Measurements from ENCODE around the gene RNASE4. TPM values are rescaled to one million over a fixed set of nuclear protein-coding genes. Genes with fewer than 3 reads are reported as not detected.

RNASE4 gene
- total and polyA plus RNA-seq, 2 experiments from 2014 or later, result 0.29 to 2.0 TPM

GRCh38 chr14:20645481-20645880 lies 38.9 kb upstream of the RNASE4 start:
- no peaks in the 10 kb centered on the region for H3K9me3 Mint-ChIP-seq
- H3K27ac ChIP-seq (ENCODE audit: low read depth), result no peak overlapping the region
- H3K79me2 ChIP-seq (replicated peaks; ENCODE audit: insufficient read depth), result no peaks in the 10 kb centered on the region
- H4K20me1 ChIP-seq (replicated peaks; ENCODE audit: insufficient read depth), result no peaks in the 10 kb centered on the region
- no peaks in the 10 kb centered on the region for H3K36me3 Mint-ChIP-seq (ENCODE audit: low read depth)
- ATAC-seq (no peak), DNase-seq (ENCODE audit: low spot score) (no peak)
- H3K27me3 ChIP-seq (ENCODE audit: insufficient read depth), result no peaks in the 10 kb centered on the region
- no peak overlapping the region for H3K4me2 ChIP-seq
- no peaks in the 10 kb centered on the region for H3F3A ChIP-seq (replicated peaks; ENCODE audit: low read depth)
- TF ChIP-seq CTCF (conservative IDR thresholded peaks at IDR 0.05; ENCODE audit: low read depth in 2 of 2) (no peak), STAT1 (IDR thresholded peaks at IDR 0.05; ENCODE audit: unreplicated experiment) (no peak), ZNF114 (CRISPR knock-in tag; IDR thresholded peaks at IDR 0.05) (no peak), CREB1 (CRISPR knock-in tag; IDR thresholded peaks at IDR 0.05; ENCODE audit: low read depth) (no peak)
- H3K4me1 Mint-ChIP-seq, result peaks cover 2% of the 10 kb centered on the region; the same call in 2 of the 3 replicates
- H3K36me3 ChIP-seq (ENCODE audit: insufficient read depth), result no peaks in the 10 kb centered on the region
- H3K4me3 Mint-ChIP-seq, result no peak overlapping the region
- peaks cover 4% of the 10 kb centered on the region for H3K27me3 Mint-ChIP-seq (ENCODE audit: insufficient read depth, low read depth, poor library complexity)
- H3K27ac Mint-ChIP-seq, result no peak overlapping the region
- H3K4me3 ChIP-seq, result no peak overlapping the region
- no peak overlapping the region for H2AFZ ChIP-seq
- H3K9me2 ChIP-seq (ENCODE audit: insufficient read depth), result no peaks in the 10 kb centered on the region
- H3K4me1 ChIP-seq (ENCODE audit: insufficient read depth), result no peaks in the 10 kb centered on the region

GRCh38 chr14:20652996-20653975 lies 31.1 kb upstream of the RNASE4 start:
- Histone ChIP-seq H2AFZ (peak overlapping the region; percentile 94), H3K27ac (ENCODE audit: low read depth) (no peak overlapping the region), H3K27me3 (ENCODE audit: insufficient read depth) (peaks cover 33% of the 10 kb centered on the region), H3K4me3 (peak overlapping the region; percentile 75), H3K4me2 (peak overlapping the region; percentile 81), H3F3A (replicated peaks; ENCODE audit: low read depth) (no peaks in the 10 kb centered on the region), H3K36me3 (ENCODE audit: insufficient read depth) (no peaks in the 10 kb centered on the region), H4K20me1 (replicated peaks; ENCODE audit: insufficient read depth) (no peaks in the 10 kb centered on the region), H3K9me2 (ENCODE audit: insufficient read depth) (no peaks in the 10 kb centered on the region), H3K79me2 (replicated peaks; ENCODE audit: insufficient read depth) (no peaks in the 10 kb centered on the region), H3K4me1 (ENCODE audit: insufficient read depth) (peaks cover 14% of the 10 kb centered on the region; the same call in 1 of the 2 replicates)
- Mint-ChIP-seq H3K36me3 (ENCODE audit: low read depth) (no peaks in the 10 kb centered on the region; the same call in 2 of the 3 replicates), H3K4me3 (peak overlapping the region; percentile 98), H3K9me3 (peaks cover 6% of the 10 kb centered on the region; the same call in 2 of the 3 replicates), H3K27me3 (ENCODE audit: insufficient read depth, low read depth, poor library complexity) (peaks cover 47% of the 10 kb centered on the region), H3K27ac (peak overlapping the region; percentile 29; the same call in 1 of the 2 replicates), H3K4me1 (peaks cover 28% of the 10 kb centered on the region)
- ATAC-seq (peak; percentile 67), DNase-seq (ENCODE audit: low spot score) (peak; percentile 92)
- TF ChIP-seq CREB1 (CRISPR knock-in tag; IDR thresholded peaks at IDR 0.05; ENCODE audit: low read depth), result peak; percentile 51; the same call in 1 of the 2 replicates
- no peak for TF ChIP-seq ZNF114 (CRISPR knock-in tag; IDR thresholded peaks at IDR 0.05)

- DNase-seq (ENCODE audit: low spot score) (peak; percentile 41), ATAC-seq (no peak)
- peaks cover 6% of the 10 kb centered on the region; the same call in 2 of the 3 replicates for H3K9me3 Mint-ChIP-seq
- no peak for TF ChIP-seq CREB1 (CRISPR knock-in tag; IDR thresholded peaks at IDR 0.05; ENCODE audit: low read depth)
- TF ChIP-seq EZH2phosphoT487 (IDR thresholded peaks at IDR 0.05; ENCODE audit: unreplicated experiment), result no peak
- no peak for TF ChIP-seq ZNF114 (CRISPR knock-in tag; IDR thresholded peaks at IDR 0.05)
- no peak for TF ChIP-seq JUNB (IDR thresholded peaks at IDR 0.05; ENCODE audit: unreplicated experiment)
- H3K27me3 Mint-ChIP-seq (ENCODE audit: insufficient read depth, low read depth, poor library complexity), result peaks cover 52% of the 10 kb centered on the region
- no peak overlapping the region for H3K4me2 ChIP-seq
- peaks cover 26% of the 10 kb centered on the region for H3K4me1 Mint-ChIP-seq
- no peak overlapping the region for H2AFZ ChIP-seq
- no peaks in the 10 kb centered on the region for H4K20me1 ChIP-seq (replicated peaks; ENCODE audit: insufficient read depth)
- 0 out of 3 replicates have a peak overlapping the region, but pooled peaks have one; percentile 53 for H3K4me3 Mint-ChIP-seq
- H3K27ac Mint-ChIP-seq, result no peak overlapping the region
- no peaks in the 10 kb centered on the region; the same call in 1 of the 2 replicates for H3F3A ChIP-seq (replicated peaks; ENCODE audit: low read depth)
- no peaks in the 10 kb centered on the region; the same call in 2 of the 3 replicates for H3K36me3 Mint-ChIP-seq (ENCODE audit: low read depth)
- no peaks in the 10 kb centered on the region for H3K9me2 ChIP-seq (ENCODE audit: insufficient read depth)
- no peaks in the 10 kb centered on the region for H3K36me3 ChIP-seq (ENCODE audit: insufficient read depth)
- H3K27ac ChIP-seq (ENCODE audit: low read depth), result no peak overlapping the region
- H3K79me2 ChIP-seq (replicated peaks; ENCODE audit: insufficient read depth), result no peaks in the 10 kb centered on the region
- peaks cover 39% of the 10 kb centered on the region for H3K27me3 ChIP-seq (ENCODE audit: insufficient read depth)
- no peak overlapping the region for H3K4me3 ChIP-seq
- peaks cover 15% of the 10 kb centered on the region; the same call in 1 of the 2 replicates for H3K4me1 ChIP-seq (ENCODE audit: insufficient read depth)
Observed at GRCh38 chr14:20655851-20656250, 28.5 kb upstream of the RNASE4 start.
